Activated gamma-delta T cell (primary cell): Measurements from ENCODE around the gene LEFTY1.
A peak's percentile ranks its signal among the peaks of the same experiment; 100 is the strongest.
"Not testable (repeated sequence)": the region's sequence is repeated elsewhere in the genome, so short reads cannot be mapped to it uniquely, and the experiment has no call there.

ENCODE experiments used
- DNase-seq: peaks from one replicate; lab custom pipeline; 2025; lab: John Stamatoyannopoulos, UW
- total RNA-seq, 2 donors: gene quantifications; one replicate each; lab custom pipeline; 2026; lab: John Stamatoyannopoulos, UW

The LEFTY1 gene
- total RNA-seq = 0.05 to 0.09 reads per million in 2 donors

- no peak for DNase-seq
These were observed at the start of gene LEFTY1 for GRCh38 chr1:225888898-225889601. LEFTY1 (minus strand) TSS chr1:225889146; CDS start chr1:225889066, 80 bp downstream.

GRCh38 chr1:225937048-225937968 lies 48.4 kb upstream of the LEFTY1 start:
- no peak for DNase-seq

- no peak for DNase-seq
These were observed 47.6 kb upstream of the LEFTY1 start for GRCh38 chr1:225936523-225936922.

- not testable (repeated sequence) for DNase-seq
These were observed 47.1 kb upstream of the LEFTY1 start for GRCh38 chr1:225936086-225936485.

GRCh38 chr1:225934711-225935110 lies 45.8 kb upstream of the LEFTY1 start:
- DNase-seq = no peak

- DNase-seq = no peak
These were observed 44.1 kb upstream of the LEFTY1 start for GRCh38 chr1:225933072-225933471.

- no peak for DNase-seq
These were observed 42.6 kb upstream of the LEFTY1 start for GRCh38 chr1:225931270-225932136.

- DNase-seq = no peak
These were observed 41.6 kb upstream of the LEFTY1 start for GRCh38 chr1:225930566-225930965.

- DNase-seq = not testable (repeated sequence)
These were observed 40.5 kb upstream of the LEFTY1 start for GRCh38 chr1:225929462-225929861.

- DNase-seq = no peak
These were observed 39.5 kb upstream of the LEFTY1 start for GRCh38 chr1:225928186-225929175.

- DNase-seq = no peak
These were observed 37.7 kb upstream of the LEFTY1 start for GRCh38 chr1:225926551-225927113.

- peak; percentile 93 for DNase-seq
These were observed 35.0 kb upstream of the LEFTY1 start, which contains the start of gene PYCR2 for GRCh38 chr1:225923692-225924555. PYCR2 (minus strand) TSS chr1:225924250; CDS start chr1:225924110, 140 bp downstream.

- no peak for DNase-seq
These were observed 34.4 kb upstream of the LEFTY1 start for GRCh38 chr1:225923381-225923691.

GRCh38 chr1:225921734-225922709 lies 33.1 kb upstream of the LEFTY1 start:
- DNase-seq = no peak

- no peak for DNase-seq
These were observed 31.0 kb upstream of the LEFTY1 start for GRCh38 chr1:225919906-225920305.

- DNase-seq = no peak
These were observed 29.3 kb upstream of the LEFTY1 start for GRCh38 chr1:225918280-225918679.

- DNase-seq = no peak
These were observed 28.6 kb upstream of the LEFTY1 start for GRCh38 chr1:225917536-225917935.

- DNase-seq = no peak
These were observed 28.2 kb upstream of the LEFTY1 start for GRCh38 chr1:225917101-225917500.
